OCI-LY3 (cell line): Measurements from ENCODE around the gene FHOD3.

ENCODE experiments used
- EZH2phosphoT487 ChIP-seq: fragments of 200-600 bp; shearing (Covaris generic); IDR thresholded peaks from 2 replicates; pipeline ENCODE4 v1.6.1; 2018; ENCODE audit warnings: antibody characterized with exemption, mixed run types, low read depth
- TF ChIP-seq, protein P1 (sequence below): fragments of 200-600, 300-600 bp; sonication (generic); IDR thresholded peaks from 2 replicates; pipeline ENCODE4 v1.5.1; 2014; ENCODE audit warnings: antibody characterized with exemption, low read length, low read depth

DNA sequence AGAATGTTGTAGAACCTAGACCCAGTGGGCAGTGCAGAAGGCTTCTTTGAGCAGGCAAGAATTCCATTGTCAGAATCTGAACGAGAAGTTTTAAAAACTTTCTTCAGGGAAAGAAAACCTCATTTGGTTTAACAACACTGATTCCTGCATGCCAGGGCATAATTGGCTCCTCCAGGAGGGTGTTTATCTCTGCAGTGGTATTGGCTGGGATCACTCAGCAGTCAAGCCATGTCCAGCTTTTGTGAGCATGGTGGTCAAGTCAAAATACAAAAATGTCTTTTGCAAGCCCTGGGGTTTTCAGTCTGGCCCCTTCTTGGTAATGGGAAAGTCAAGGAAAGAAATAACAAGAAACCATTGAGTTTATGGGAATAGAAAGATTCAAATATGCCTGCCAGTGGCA is 28.3 kb downstream of the FHOD3 start:
- TF ChIP-seq, protein P1, sequence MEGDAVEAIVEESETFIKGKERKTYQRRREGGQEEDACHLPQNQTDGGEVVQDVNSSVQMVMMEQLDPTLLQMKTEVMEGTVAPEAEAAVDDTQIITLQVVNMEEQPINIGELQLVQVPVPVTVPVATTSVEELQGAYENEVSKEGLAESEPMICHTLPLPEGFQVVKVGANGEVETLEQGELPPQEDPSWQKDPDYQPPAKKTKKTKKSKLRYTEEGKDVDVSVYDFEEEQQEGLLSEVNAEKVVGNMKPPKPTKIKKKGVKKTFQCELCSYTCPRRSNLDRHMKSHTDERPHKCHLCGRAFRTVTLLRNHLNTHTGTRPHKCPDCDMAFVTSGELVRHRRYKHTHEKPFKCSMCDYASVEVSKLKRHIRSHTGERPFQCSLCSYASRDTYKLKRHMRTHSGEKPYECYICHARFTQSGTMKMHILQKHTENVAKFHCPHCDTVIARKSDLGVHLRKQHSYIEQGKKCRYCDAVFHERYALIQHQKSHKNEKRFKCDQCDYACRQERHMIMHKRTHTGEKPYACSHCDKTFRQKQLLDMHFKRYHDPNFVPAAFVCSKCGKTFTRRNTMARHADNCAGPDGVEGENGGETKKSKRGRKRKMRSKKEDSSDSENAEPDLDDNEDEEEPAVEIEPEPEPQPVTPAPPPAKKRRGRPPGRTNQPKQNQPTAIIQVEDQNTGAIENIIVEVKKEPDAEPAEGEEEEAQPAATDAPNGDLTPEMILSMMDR = no peak
- TF ChIP-seq EZH2phosphoT487 = no peak
